ENCODE measurements around the gene AQP12B.

The AQP12B gene

GRCh38 chr2:240645346-240645745, 37.3 kb downstream of the AQP12B start:
- H3K4me3 ChIP-seq (ENCODE audit: low read depth, low read length): no peak overlapping the region
- TF ChIP-seq, protein P1, sequence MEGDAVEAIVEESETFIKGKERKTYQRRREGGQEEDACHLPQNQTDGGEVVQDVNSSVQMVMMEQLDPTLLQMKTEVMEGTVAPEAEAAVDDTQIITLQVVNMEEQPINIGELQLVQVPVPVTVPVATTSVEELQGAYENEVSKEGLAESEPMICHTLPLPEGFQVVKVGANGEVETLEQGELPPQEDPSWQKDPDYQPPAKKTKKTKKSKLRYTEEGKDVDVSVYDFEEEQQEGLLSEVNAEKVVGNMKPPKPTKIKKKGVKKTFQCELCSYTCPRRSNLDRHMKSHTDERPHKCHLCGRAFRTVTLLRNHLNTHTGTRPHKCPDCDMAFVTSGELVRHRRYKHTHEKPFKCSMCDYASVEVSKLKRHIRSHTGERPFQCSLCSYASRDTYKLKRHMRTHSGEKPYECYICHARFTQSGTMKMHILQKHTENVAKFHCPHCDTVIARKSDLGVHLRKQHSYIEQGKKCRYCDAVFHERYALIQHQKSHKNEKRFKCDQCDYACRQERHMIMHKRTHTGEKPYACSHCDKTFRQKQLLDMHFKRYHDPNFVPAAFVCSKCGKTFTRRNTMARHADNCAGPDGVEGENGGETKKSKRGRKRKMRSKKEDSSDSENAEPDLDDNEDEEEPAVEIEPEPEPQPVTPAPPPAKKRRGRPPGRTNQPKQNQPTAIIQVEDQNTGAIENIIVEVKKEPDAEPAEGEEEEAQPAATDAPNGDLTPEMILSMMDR (IDR thresholded peaks at IDR 0.05; ENCODE audit: low read depth, low read length): no peak
- no peak for TF ChIP-seq MYC (IDR thresholded peaks at IDR 0.05; ENCODE audit: low read depth, low read length)
- TF ChIP-seq, protein P2, sequence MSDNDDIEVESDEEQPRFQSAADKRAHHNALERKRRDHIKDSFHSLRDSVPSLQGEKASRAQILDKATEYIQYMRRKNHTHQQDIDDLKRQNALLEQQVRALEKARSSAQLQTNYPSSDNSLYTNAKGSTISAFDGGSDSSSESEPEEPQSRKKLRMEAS (IDR thresholded peaks at IDR 0.05; ENCODE audit: low read depth, low read length): no peak
- no peak for TF ChIP-seq POLR2A (IDR thresholded peaks at IDR 0.05; ENCODE audit: extremely low read depth, insufficient read length)
- DNase-seq (ENCODE audit: low read depth): no peak

DNA sequence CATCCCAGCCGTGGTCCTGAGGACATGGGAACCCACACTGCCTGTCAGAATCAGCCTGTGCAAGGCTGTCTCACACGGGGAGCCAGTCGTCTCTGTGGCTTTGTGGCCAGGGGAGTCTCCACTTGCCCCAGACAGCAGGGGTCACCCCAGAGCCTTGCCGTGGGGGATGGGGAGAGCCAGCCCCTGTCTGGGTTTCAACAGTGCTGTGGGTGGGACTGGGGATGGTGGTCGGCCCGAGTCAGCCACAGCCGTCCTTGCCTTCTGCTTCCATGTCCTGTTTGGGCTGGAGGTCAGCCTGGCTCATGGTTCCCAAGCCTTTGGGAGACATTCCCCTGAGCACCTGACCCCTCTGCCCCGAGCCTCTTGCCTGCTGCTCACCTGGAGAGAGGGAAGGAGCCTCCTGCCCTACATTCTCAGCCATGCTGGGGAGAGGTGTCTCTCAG, 37.8 kb downstream of the AQP12B start:
- no peak for DNase-seq (ENCODE audit: low read depth)
- TF ChIP-seq, protein P2 (IDR thresholded peaks at IDR 0.05; ENCODE audit: low read depth, low read length): no peak
- no peak for TF ChIP-seq POLR2A (IDR thresholded peaks at IDR 0.05; ENCODE audit: extremely low read depth, insufficient read length)
- TF ChIP-seq, protein P1 (IDR thresholded peaks at IDR 0.05; ENCODE audit: low read depth, low read length): no peak
- no peak for TF ChIP-seq MYC (IDR thresholded peaks at IDR 0.05; ENCODE audit: low read depth, low read length)

DNA sequence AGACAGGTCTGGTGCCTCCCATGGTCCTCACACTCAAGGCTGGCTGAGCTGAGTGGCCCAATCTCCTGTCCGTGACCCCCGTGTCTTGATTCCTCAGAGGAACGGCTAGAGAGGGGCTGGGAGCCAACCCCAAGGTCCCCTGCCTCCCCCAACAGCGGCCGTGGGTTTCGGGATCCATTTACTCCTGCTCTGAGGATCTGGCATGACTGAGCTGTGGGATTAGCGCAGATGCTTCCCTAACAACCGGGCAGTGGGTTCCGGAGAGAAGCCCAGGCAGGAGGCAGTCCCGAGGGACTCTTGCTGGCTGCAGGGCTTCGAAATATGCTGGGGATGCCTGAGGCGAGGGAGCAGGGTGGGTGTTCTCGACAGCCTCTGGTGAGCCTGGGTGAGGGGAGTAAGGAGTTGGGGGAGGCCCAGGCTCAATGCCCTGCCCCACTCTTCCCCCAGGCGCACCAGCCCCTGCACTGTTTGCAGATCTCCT, 38.5 kb downstream of the AQP12B start:
- DNase-seq (ENCODE audit: low read depth): no peak
- TF ChIP-seq POLR2A (IDR thresholded peaks at IDR 0.05; ENCODE audit: extremely low read depth, insufficient read length): no peak
- TF ChIP-seq, protein P2 (IDR thresholded peaks at IDR 0.05; ENCODE audit: low read depth, low read length): no peak
- TF ChIP-seq, protein P1 (IDR thresholded peaks at IDR 0.05; ENCODE audit: low read depth, low read length): no peak
- no peak for TF ChIP-seq MYC (IDR thresholded peaks at IDR 0.05; ENCODE audit: low read depth, low read length)
- no peak overlapping the region for H3K4me3 ChIP-seq (ENCODE audit: low read depth, low read length)

More for the DNA sequence above, 37.8 kb downstream of the AQP12B start:
- H3K4me3 ChIP-seq (ENCODE audit: low read depth, low read length): no peak overlapping the region

DNA sequence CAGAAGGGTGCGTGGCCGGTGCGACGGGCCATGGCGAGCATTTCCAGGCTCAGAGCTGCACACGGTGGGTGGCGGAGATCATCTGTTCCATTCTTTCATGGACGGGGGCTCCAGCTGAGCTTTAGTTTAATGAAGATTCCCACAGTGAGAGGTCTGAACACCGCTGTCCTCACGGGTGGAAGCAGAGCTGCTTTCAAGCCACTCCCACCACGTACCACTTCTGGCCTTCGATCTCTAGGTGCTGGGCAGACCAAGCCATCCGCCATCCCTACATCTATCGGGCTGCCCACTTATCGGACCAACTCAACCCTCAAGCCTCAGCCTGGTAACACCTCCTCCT, 38.9 kb downstream of the AQP12B start:
- no peak overlapping the region for H3K4me3 ChIP-seq (ENCODE audit: low read depth, low read length)
- TF ChIP-seq MYC (IDR thresholded peaks at IDR 0.05; ENCODE audit: low read depth, low read length) (no peak), POLR2A (IDR thresholded peaks at IDR 0.05; ENCODE audit: extremely low read depth, insufficient read length) (no peak)
- TF ChIP-seq, protein P2 (IDR thresholded peaks at IDR 0.05; ENCODE audit: low read depth, low read length): no peak
- TF ChIP-seq, protein P1 (IDR thresholded peaks at IDR 0.05; ENCODE audit: low read depth, low read length): no peak
- no peak for DNase-seq (ENCODE audit: low read depth)

DNA sequence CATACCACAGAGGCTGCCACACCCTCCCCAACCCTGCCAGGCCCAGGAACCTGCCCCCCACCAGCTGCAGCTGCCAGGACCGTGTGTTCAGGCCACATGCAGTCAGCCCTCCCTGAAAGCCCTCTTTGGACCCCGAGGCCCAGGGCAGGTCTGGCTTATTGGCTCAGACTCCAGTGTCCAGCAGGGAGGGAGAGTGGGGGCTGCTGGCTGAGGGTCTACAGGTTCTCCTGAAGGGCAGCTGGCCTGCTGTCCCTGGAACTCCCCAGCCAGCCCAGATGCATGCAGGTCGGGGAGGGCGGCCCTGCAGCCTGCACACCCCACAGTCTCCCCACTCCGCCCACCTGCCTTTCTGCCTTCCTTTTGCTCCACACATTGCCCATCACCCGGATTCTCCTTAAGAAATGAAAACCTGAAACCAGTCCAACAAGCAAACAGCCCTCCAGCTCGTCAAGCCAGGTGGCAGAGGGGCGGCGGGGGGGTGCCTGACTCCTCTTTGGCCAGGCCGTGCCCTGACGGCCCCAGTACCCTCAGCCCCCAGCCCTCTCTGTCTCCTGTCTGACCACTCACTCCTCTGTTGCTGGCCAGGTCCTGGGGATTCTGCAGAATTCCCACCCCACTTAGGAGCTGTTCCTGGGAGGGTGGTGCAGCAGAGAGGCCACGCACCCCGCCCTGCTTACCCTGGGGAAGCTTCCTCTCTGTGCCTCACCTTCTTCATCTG, 39.4 kb downstream of the AQP12B start:
- no peak for DNase-seq (ENCODE audit: low read depth)

More for the DNA sequence above, 39.4 kb downstream of the AQP12B start:
- TF ChIP-seq, protein P1 (IDR thresholded peaks at IDR 0.05; ENCODE audit: low read depth, low read length): no peak
- TF ChIP-seq POLR2A (IDR thresholded peaks at IDR 0.05; ENCODE audit: extremely low read depth, insufficient read length) (no peak), MYC (IDR thresholded peaks at IDR 0.05; ENCODE audit: low read depth, low read length) (no peak)
- TF ChIP-seq, protein P2 (IDR thresholded peaks at IDR 0.05; ENCODE audit: low read depth, low read length): no peak
- no peak overlapping the region for H3K4me3 ChIP-seq (ENCODE audit: low read depth, low read length)

All from NB4 (cell line).